Measurements from ENCODE around the gene KCNQ2.

Gene KCNQ2

DNA sequence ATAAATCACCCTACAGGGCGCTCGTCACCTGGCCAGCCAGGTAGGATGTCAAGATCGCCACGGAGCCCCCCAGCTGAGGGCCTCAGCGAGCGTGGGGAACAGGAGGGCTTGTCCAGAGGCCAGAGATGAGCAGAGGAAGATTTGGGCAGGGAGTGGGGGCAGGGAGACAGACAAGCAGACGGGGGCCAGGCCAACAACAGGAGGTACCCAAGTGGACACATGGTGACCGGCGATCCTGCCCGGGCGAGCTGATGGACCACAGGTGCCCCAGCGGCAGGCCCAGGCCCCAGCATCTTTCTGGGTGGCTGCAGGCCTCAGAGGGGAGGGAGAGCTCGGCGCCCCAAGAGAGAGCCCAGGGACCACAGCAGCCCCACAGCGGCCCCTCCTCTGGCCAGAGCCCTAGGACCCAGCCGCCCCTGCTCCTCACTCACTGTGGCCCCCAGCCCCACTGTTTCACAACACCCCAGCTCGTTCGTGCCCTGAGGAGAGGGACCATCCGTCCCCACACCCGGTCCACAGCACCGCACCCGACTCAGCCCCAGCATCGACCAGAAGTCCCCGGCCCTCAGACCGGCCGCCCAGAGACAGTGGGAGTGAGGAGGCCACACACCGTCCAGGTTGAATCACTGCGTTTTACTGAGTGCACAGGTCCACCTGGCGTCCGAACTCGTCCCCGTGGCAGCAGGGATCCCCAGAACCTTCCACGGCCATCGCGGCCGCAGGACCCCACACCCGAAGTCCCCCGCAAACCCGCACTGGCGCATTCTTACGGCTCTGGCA lies 72.7 kb downstream of the KCNQ2 start:
- Histone ChIP-seq H3K9me3 (ENCODE audit: insufficient read depth, low read length) (no peaks in the 10 kb centered on the region), H2AFZ (ENCODE audit: low read depth, low read length, severe bottlenecking) (no peak overlapping the region), H3K27me3 (ENCODE audit: low read length) (no peaks in the 10 kb centered on the region), H3K9me2 (replicated peaks; ENCODE audit: insufficient read depth, low read length) (no peaks in the 10 kb centered on the region), H4K20me1 (ENCODE audit: low read depth, low read length) (no peaks in the 10 kb centered on the region), H3K36me3 (ENCODE audit: low read length) (no peaks in the 10 kb centered on the region), H3K27ac (ENCODE audit: low read depth, low read length) (no peak overlapping the region), H3F3A (ENCODE audit: insufficient read depth) (no peaks in the 10 kb centered on the region), H3K9ac (ENCODE audit: low read length) (no peak overlapping the region), H3K4me2 (ENCODE audit: low read depth, low read length, poor library complexity, severe bottlenecking) (no peak overlapping the region), H3K4me3 (ENCODE audit: insufficient read depth, low read length, poor library complexity, severe bottlenecking) (no peak overlapping the region), H3K79me2 (ENCODE audit: insufficient read depth, low read length) (no peaks in the 10 kb centered on the region)
- TF ChIP-seq, protein P1, sequence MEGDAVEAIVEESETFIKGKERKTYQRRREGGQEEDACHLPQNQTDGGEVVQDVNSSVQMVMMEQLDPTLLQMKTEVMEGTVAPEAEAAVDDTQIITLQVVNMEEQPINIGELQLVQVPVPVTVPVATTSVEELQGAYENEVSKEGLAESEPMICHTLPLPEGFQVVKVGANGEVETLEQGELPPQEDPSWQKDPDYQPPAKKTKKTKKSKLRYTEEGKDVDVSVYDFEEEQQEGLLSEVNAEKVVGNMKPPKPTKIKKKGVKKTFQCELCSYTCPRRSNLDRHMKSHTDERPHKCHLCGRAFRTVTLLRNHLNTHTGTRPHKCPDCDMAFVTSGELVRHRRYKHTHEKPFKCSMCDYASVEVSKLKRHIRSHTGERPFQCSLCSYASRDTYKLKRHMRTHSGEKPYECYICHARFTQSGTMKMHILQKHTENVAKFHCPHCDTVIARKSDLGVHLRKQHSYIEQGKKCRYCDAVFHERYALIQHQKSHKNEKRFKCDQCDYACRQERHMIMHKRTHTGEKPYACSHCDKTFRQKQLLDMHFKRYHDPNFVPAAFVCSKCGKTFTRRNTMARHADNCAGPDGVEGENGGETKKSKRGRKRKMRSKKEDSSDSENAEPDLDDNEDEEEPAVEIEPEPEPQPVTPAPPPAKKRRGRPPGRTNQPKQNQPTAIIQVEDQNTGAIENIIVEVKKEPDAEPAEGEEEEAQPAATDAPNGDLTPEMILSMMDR (IDR thresholded peaks at IDR 0.05; ENCODE audit: insufficient read depth, low read length, poor library complexity, severe bottlenecking), result no peak
- TF ChIP-seq EZH2phosphoT487 (conservative IDR thresholded peaks at IDR 0.05; ENCODE audit: low read length), result no peak

DNA sequence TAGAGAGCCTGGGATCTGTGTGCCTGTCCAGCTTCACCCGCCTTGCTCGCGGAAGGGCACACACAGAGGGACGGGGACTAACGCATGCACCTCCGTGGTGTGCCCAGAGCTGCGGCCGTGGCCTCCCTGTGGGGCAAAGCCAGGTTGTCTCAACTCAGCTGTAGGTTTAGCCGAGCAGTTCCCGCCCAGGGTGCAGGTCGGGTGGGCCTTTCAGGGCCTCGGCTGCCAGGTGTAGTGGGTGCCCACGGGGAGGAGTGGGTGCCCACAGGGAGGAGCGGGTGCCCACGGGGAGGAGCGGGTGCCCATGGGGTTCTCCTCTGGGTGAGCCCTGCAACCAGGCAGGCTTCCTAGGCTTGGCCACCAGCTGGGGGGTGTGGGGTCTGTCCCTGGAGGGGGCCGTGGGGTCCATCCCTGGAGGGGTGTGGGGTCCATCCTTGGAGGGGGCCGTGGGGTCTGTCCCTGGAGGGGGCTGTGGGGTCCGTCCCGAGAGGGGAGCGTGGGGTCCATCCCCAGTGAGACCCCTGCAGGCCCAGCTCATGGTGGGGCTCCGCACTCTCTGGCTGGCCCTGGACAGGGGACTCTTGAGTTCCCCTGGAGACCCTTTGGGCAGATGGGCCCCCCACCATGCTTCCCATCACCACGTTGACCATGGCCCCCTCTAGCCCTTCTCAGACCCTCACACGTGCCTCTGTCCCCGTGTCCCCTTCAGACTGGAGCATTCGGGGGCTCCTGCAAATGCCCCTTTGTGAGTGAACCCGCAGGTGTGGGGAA lies 73.5 kb downstream of the KCNQ2 start:
- Histone ChIP-seq H2AFZ (ENCODE audit: low read depth, low read length, severe bottlenecking) (no peak overlapping the region), H3K9me3 (ENCODE audit: insufficient read depth, low read length) (no peaks in the 10 kb centered on the region), H4K20me1 (ENCODE audit: low read depth, low read length) (no peaks in the 10 kb centered on the region), H3K4me3 (ENCODE audit: insufficient read depth, low read length, poor library complexity, severe bottlenecking) (no peak overlapping the region), H3K36me3 (ENCODE audit: low read length) (no peaks in the 10 kb centered on the region), H3K27ac (ENCODE audit: low read depth, low read length) (no peak overlapping the region), H3K27me3 (ENCODE audit: low read length) (no peaks in the 10 kb centered on the region), H3K9ac (ENCODE audit: low read length) (no peak overlapping the region), H3F3A (ENCODE audit: insufficient read depth) (no peaks in the 10 kb centered on the region), H3K79me2 (ENCODE audit: insufficient read depth, low read length) (no peaks in the 10 kb centered on the region), H3K9me2 (replicated peaks; ENCODE audit: insufficient read depth, low read length) (no peaks in the 10 kb centered on the region), H3K4me2 (ENCODE audit: low read depth, low read length, poor library complexity, severe bottlenecking) (no peak overlapping the region)
- TF ChIP-seq, protein P1 (IDR thresholded peaks at IDR 0.05; ENCODE audit: insufficient read depth, low read length, poor library complexity, severe bottlenecking), result no peak
- no peak for TF ChIP-seq EZH2phosphoT487 (conservative IDR thresholded peaks at IDR 0.05; ENCODE audit: low read length)

DNA sequence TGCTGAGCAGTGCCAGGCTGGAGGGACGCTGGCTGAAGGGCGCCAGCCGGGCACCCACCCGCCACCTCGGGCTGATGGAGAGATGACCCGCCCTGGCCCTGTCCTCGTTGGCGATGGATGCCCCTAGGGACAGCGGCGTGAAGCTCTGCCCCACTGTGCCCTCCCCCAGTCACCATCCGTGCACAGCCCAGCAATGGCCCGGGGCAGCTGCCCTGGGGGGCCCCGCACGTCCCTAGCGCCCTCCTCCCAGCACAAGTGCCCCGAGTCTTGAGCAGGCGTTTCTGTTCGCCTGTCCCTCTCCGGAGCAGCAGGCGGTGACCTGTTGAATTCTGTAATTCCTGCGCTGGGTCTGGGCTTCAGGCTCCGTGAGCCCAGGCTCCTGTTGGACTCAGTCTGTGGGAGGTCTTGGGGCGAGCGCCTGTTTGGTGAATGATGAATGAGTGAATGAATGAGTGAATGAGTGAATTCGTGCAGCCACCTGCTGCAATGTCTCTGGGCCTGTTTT lies 74.5 kb downstream of the KCNQ2 start:
- Histone ChIP-seq H3F3A (ENCODE audit: insufficient read depth) (no peaks in the 10 kb centered on the region), H2AFZ (ENCODE audit: low read depth, low read length, severe bottlenecking) (no peak overlapping the region), H3K36me3 (ENCODE audit: low read length) (no peaks in the 10 kb centered on the region), H3K9me2 (replicated peaks; ENCODE audit: insufficient read depth, low read length) (no peaks in the 10 kb centered on the region), H3K79me2 (ENCODE audit: insufficient read depth, low read length) (no peaks in the 10 kb centered on the region), H3K9me3 (ENCODE audit: insufficient read depth, low read length) (no peaks in the 10 kb centered on the region), H3K27ac (ENCODE audit: low read depth, low read length) (no peak overlapping the region), H4K20me1 (ENCODE audit: low read depth, low read length) (no peaks in the 10 kb centered on the region), H3K27me3 (ENCODE audit: low read length) (no peaks in the 10 kb centered on the region), H3K9ac (ENCODE audit: low read length) (no peak overlapping the region), H3K4me2 (ENCODE audit: low read depth, low read length, poor library complexity, severe bottlenecking) (no peak overlapping the region), H3K4me3 (ENCODE audit: insufficient read depth, low read length, poor library complexity, severe bottlenecking) (no peak overlapping the region)
- TF ChIP-seq, protein P1 (IDR thresholded peaks at IDR 0.05; ENCODE audit: insufficient read depth, low read length, poor library complexity, severe bottlenecking), result no peak
- no peak for TF ChIP-seq EZH2phosphoT487 (conservative IDR thresholded peaks at IDR 0.05; ENCODE audit: low read length)

Data from SU-DHL-6 (cell line).